AG20443 (cell line): ENCODE data around the gene PCLO.
"Not testable (repeated sequence)": the region's sequence is repeated elsewhere in the genome, so short reads cannot be mapped to it uniquely, and the experiment has no call there.

Source experiments
- DNase-seq: peaks from one replicate; pipeline ENCODE4 v3.0.0; 2012; ENCODE audit warnings: low spot score, mixed read lengths

PCLO gene

DNA sequence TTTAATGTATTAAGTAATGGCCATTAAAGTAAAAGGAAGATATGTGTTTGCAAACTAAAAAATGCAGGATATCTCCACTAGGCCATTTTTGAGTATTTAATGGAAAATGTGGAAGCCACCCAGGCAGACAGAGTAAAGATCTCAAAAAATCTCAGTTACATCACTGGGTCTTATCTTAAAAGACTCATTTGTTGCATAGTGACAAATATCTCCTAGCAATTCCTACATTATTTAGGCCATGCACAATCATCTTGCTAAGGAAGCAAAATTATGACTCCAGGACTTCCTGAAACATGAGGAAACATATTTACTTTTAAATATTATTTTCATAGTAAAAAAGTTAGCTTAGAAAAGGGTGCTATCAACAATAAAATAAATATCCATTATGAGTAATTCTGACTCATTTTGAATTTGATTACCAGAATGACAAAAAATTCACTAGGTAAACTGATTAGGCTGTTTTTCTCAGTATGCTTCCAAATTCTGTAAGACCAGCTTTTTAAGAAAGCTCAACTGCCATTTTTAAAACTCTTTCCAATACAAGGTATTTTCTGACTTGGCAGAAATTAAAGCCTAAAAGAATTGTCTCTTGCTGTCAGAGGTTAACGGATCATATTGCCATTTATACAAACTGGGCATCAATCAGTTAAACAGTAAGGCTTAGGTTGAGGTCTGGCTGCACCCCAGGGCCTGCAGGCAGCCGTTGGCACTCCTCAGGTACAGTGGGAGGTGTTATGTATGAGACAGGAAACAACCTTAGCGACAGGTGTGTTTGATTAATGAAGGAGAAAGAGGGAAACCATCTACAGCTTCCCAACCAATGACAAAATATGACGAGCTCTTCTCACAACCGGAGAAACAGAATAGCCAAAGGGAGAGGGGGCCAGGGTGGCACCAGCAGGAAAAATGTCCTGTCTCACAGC, 31.8 kb downstream of the PCLO start:
- DNase-seq = no peak

GRCh38 chr7:83130191-83130590, 32.5 kb downstream of the PCLO start:
- DNase-seq = no peak

GRCh38 chr7:83119494-83119893, 43.2 kb downstream of the PCLO start:
- no peak for DNase-seq

DNA sequence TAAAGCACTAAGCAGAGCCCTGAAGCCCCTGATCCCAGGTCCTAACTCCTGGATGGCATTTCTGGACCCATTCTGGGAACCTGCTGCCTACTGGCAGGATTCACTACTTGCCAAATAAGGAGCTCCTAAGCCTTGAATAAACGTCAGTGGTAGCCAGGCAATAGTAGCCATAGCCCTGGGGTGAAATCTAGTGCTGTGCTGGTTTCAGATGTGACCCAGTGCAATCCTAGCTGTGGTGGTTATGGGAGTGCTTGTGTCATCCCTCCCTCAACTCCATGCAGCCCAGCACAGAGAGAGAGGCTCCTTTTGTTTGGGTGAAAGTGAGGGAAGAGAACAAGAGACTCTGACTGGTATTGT, 43.7 kb downstream of the PCLO start:
- no peak for DNase-seq

DNA sequence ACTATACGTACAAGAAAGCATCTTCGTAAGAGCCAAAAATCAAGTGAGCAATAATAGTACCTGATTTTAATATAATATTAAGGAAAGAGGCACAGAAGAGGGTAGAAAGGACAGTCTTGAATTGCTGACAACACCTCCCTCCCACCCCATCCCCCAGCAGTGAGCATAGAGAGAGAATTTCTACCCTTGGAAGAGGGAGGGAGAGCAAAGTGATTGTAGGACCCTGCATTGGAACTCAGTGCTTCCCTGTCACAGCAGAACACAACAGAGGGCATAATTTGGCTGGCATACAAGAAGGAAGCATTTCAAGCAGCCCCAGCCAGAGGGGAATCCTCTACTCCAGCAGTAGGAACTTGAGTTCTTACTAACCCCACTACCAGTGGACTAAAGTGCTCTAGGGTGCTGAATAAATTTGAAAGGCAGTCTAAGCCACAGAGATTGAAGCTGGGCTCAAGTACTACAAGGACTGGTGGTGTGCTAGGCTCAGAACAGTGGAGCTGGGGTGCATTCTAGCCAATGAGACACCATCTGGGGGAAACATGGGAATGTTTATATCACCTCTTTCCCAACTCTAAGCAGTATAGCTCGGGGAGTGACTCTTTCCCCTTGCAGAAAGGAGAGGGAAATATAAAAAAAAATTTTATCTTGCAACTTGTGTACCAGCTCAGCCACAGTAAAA, 44.2 kb downstream of the PCLO start:
- DNase-seq = no peak

DNA sequence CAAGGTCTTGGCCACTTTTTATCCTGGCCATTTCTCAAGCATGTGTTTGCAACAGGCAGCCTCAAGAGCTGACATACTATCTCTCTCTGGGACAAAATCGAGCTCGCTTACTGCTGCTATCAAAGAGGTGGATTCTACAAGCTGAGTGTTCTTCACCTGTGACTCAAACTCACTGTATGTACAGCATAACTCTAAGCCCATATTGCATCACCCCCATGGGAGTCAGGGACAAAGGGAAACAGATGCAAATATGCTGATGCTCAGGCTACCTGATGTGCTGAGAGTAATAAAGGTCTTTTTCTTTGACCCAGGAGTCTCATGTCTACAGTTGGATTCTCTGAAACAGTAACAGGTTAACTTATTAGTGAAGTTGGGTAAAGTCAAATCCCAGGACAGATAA, 45.2 kb downstream of the PCLO start:
- DNase-seq = no peak

DNA sequence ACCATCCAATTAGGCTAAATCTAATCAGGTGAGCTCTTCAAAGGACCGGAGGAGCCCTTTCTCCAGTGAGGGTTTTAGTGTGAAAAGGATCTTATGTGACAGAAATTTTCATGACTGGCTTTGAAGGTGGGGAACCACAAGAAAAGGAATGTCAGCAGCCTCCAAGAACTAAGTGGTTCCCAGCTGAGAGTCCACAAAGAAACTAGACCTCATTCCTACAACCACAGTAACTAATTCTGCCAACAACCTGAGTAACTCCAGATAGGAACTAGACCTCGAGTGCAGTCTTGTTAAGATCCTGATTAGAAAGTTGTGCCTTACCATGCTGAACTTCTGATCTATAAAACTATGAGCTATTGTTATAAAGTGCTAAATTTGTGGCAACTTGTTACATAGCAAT, 51.3 kb downstream of the PCLO start:
- DNase-seq = no peak

DNA sequence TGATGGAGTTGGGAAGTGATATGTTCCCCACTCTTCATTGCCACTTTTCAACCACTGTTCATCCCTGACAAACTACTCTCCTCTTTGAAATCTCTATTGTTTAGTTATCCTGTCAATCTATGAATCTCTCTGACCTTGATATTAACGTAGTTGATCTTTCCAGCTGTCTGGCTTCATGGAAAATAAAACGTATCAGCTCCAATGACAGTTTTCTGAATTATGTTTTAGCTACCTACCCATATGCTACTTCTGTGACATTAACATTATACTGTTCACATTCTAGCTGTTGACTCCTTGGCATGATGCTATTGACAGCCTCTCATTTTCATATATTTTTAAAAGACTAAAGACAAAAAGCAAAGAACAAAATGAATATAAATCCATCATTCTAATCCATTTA, 53.3 kb downstream of the PCLO start:
- no peak for DNase-seq

DNA sequence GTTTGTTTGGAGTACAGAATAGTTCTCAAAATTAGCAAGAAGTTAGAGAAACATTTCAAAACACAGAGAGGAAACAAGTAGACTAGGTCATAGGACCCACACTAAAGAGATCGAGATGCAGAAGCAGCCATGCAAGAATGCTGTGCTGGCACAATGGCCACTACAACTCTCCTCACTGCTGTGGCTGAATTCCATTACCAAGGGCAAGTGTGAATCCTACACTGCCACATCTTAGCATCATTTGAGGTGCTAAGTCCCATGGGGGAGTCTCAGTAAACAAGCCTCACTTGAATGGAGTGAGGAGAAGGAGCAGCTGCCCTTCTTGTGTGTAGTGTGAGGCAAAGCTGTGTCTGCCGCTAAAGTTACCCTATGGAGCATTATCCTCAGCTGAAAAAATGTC, 56.7 kb downstream of the PCLO start:
- DNase-seq = no peak

DNA sequence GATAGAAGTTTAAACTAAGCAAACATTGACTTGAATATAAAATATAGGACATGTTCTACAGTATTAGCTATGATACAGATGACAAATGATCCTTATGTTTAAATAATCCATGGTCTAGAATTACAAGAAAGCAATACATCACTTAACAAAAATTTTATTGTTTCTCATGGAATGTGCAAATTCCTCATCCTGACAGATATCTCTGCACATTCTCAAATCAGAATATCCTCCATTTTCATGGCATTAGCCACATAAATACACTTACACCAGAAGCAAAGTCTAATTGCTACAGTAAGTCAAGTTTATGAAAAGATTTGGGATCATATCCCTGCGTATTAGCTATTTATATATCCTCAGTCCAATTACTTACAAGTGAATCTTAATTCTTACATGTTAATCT, 57.6 kb downstream of the PCLO start:
- no peak for DNase-seq

GRCh38 chr7:83101530-83101929, 61.2 kb downstream of the PCLO start:
- no peak for DNase-seq

- DNase-seq = no peak
Observed at GRCh38 chr7:83096065-83096580, 66.6 kb downstream of the PCLO start.

- no peak for DNase-seq
Observed at GRCh38 chr7:83085299-83085698, 77.4 kb downstream of the PCLO start.

GRCh38 chr7:83079879-83080278, 82.8 kb downstream of the PCLO start:
- DNase-seq = not testable (repeated sequence)

GRCh38 chr7:83077328-83077727, 85.4 kb downstream of the PCLO start:
- DNase-seq = no peak

DNA sequence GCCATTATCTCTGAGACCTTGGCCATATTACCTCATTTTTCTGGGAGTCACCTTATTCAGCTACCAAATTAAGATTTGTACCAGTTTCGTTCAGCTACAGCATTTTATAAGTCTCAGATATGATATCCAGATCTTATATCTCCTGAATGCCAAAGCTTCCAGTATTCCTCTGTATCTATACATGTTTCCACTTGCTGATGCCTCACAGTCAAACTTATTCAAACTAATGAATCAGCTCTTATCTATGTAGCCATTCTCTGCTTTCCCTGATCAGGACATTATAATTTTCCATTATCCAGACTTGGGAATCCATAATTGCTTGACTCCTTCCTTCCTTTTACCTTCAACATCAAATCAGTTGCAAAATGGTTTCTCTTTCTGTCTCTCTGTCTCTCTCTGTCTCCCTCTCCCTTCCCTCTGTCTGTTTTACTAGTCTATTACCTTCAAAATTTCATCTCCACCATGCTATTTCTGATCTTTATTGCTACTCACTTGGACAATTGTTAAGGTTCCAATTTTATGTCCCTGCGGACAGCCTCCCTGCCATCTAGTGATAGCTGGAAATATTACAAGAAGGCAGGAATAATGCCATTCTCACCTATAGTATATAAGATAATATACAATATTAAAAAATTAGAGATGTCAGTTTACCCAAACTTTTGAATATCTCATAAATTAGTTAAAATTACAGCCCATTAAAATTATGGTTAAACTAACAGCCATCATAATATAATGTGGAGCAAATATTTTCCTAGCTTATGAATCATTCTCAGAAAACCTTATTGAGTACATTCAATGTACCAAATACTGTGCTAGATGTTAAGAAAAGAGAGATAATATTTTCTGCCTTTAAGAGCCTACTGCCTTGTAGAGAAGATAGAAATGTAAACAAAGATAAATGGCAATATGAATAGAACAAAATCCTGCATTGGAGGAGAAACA, 89.8 kb downstream of the PCLO start:
- DNase-seq = no peak

DNA sequence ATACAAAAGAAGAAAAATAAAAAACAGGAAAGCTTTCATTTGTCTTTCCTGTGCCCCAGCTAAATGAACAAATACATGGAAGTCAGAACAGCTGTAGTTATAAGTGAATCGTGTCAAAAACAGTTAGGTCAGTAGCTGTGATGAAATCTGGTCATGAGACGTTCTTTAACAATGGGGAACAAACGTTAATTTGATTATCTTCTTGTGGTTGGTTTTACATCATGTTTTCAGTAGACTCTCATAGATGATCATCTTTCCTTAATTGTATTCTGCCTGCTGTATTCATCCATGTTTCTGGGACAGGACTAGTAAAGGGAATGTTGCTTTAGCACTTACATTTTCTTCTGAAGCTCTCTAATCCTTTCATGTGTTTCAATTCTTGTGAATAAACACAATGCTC, 97.0 kb downstream of the PCLO start:
- no peak for DNase-seq

DNA sequence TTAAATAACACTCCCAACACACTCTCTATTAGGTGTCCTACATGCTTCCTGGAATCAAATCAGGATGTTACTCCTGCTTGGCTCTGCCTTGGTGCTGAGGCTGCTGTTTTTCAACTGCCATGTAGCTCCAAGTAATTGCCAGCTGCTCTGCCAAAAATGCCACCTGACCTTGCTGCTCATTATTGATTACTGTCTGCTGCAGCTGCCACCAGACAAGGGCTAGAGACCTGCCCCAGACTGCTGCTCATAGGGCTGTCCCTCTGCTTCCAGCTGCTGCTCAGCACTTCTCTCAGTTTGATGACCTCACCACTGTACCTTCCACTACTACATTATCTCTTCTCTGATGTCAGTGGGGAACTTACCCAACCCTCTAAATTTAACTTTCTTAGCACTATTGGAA, 102.5 kb downstream of the PCLO start:
- DNase-seq = no peak

DNA sequence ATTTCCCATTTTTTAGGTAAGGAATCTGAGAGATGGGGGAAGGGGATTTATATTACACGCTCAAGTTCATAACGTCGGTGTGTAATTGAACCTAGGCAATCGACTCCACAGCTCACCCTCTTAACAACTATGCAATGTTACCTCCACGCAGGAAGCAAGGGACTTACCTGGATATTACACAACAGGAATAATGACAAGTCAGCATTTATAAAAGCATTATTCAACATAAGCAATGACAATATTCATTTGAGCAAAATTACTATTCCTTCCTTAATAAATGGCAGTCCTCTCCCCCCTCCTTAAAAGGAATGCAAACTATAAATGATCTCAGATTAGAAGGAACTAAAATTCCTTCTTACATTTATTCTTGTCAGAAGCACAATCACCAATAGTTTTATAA, 104.0 kb downstream of the PCLO start:
- DNase-seq = no peak

DNA sequence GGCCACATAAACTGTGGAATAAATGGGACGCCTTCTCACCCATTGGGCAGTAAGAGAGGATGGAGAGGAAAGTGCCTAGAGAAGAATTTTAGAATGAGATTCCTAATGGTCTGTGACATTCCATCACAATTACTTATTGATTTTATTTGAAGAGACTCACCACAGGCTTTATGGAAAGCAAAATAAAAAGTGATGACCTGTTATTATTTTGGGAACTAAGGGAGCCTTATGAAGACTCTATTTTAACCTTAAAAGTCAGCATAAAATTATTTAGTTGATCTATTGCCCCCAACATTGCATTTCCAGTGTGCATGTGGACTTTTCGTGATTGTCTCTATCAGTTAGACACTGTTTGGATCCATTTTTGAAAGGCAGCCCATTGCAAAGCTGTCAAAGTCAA, 107.5 kb downstream of the PCLO start:
- no peak for DNase-seq

DNA sequence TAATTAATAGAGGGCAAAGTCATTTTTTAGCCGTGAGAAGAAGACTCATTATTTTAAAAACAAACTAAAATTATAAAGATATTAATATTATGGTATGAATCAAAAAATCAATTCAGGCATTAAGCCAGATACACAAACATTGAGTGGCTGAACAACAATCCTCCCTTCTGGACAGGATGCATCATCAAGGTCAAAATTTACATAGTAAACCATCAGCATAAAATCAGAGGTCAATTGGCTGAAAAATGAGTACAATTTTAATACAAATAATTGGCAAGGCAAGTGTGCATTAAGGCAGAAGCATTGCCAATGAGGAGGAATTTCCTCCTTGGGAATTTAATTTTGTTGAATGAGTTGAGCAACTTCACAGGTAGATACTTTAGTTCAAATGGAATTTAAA, 108.2 kb downstream of the PCLO start:
- no peak for DNase-seq

DNA sequence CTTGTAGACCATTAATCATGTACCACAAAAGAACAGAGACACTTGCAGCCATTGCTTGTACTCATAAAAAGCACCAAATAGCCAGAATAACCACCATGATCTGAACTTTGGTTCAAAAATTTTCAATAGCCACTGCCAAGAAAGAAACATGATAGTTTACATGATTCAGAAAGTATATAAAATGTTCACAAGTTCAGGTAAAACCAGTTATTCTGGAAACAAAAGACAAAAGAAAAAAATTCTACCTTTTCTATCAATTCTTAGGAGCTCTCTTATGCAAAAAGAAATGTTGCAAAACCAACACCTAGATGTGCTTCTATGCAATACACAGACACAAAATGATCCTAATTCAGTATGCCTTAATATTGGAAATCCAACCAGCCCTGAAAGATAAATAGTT, 108.7 kb downstream of the PCLO start:
- no peak for DNase-seq
